Stimulated activated CD4-positive, alpha-beta T cell treated with anti-CD3 and anti-CD28 coated beads, Interleukin-1b, Interleukin-23, amount 100 ng/mL, for 24 hours (primary cell): ENCODE measurements around the gene ATXN1.

Experiments
- DNase-seq, 4 experiments: peaks; one replicate each; pipeline ENCODE4 v3.0.0-alpha.2; 2020; ENCODE audit warnings: low read depth in 4 of 4, low spot score in 1 of 4

Gene ATXN1

GRCh38 chr6:16683641-16684194, 77.5 kb downstream of the ATXN1 start:
- no peak for DNase-seq

DNA sequence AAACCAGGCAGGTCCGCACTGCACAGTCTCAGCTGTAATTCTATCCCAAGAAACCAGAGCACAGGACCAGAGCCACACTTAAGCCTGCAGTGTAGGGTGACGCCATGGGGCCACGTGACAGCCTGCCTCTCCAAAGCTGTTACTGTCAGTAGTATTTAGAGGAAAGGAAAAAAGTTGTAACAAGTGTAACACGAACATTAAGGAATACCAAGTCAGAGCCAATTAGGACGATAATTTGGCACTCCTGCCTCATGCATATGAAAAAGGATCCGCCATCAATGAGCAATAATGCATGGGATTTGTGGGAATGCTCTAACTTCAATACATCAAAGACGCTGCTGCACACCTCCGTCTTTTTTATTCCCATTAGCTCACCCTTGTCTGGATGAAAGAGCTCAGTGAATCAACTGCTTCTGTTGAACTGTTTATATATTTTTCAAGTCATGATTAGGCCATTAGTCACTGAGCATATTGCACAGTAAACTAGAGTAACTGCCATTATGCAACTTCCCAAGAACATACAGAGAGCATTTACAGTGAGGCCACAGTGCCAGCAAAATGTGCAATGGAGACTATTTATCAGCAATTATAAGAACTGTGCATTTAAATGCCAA, 79.9 kb downstream of the ATXN1 start:
- no peak for DNase-seq

DNA sequence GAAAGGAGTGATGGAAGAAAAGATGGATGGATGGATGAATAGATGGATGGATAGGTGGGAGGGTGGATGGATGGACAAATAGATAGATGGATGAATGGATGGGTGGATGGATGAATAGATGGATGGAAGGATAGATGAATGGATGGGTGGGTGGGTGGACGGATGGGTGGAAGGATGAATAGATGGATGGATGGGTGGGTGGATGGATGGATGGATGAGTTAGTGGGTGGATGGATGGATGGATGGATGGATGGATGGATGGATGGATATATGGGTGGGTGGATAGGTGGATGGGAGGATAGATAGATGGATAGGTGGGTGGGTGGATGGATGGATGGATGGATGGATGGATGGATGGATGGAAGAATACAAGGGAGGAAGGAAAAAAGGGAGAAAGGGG, 82.2 kb downstream of the ATXN1 start:
- no peak for DNase-seq

GRCh38 chr6:16677458-16677857, 83.8 kb downstream of the ATXN1 start:
- no peak for DNase-seq

- no peak for DNase-seq
These were observed 84.3 kb downstream of the ATXN1 start for GRCh38 chr6:16676978-16677377.

DNA sequence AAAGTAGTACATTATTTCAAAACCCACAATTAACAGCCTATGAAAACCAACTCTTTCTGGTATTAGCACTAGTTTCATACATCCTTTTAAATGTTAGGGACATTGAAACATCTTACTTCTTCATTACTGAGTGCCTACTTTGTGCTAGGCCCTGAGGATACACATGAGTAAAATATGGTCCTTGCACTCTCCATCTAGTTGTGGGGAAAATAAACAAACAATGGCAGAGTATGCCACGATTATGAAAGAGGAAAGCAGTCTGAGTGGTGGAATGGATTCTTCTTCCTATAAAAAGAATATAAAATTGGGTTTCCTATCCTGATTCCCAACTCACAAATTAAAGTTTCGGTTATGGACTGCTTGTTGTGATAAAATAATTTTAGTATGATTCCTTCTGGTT, 84.9 kb downstream of the ATXN1 start:
- DNase-seq = no peak

DNA sequence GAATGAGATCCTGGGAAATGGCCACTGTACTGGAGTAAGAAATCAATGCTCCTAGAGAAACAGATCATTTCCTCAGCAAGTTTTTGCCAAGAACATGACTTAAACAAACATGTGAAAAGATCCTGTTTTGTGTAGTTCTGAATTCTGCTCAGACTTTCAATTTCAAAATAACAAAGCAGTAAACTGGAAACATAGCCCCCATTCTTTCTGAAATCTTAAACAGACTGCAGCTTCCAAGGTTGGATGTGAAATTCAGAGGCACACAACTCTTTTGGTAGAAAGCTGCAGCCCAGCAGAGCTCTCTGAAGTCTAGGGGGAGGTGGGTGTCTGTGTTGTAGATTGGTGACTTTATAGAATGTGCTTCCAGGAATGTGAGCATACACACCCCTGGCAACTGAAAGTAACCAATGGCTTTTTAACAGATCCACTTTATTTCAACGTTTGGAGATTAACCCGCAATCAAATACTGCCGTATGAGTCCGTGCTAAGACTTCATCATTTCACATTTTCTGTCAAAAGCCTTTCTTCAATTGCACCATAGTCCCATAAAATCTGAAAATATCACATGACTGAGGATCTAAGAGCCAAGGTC, 86.4 kb downstream of the ATXN1 start:
- no peak for DNase-seq

DNA sequence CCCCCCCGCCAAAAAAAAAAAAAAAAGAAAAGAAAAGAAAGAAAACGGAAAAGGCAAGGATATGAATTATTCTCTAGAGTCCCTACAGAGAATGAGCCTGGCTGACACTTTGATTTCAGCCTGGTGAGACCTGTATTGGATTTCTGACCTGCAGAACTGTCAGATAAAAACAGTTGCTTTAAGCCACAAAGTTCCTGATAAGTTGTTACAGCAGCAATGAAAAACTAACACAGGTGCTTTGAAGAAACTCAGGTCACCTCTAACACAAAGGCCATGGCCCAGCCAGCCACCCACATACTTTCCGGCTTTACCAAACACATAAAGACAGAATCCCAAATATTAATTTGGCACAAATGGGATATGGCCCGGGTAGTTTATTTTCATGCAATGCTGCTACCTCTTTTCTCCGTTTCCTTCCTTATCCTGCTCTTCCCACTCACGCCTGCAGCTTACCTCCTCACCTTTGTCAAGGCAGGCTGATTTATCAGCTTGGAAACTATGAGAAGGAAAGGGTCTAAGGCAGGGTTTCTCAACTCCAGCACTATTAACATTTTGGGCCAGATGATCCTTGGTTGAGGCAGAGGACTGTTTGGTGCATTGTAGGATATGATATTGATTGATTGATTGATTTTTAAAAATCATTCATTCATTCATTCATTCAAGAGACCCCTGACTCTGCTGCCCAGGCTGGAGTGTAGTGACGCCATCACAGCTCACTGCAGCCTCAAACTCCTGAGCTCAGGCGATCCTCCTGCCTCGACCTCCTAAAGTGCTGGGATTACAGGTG, 88.1 kb downstream of the ATXN1 start:
- DNase-seq = no peak

- no peak for DNase-seq
These were observed 89.7 kb downstream of the ATXN1 start for GRCh38 chr6:16671302-16672289.

- no peak for DNase-seq
These were observed 90.6 kb downstream of the ATXN1 start for GRCh38 chr6:16670617-16671051.

GRCh38 chr6:16670183-16670582, 91.1 kb downstream of the ATXN1 start:
- DNase-seq = no peak

- peak; percentile 24 to 60 (median 46) for DNase-seq
These were observed 92.0 kb downstream of the ATXN1 start for GRCh38 chr6:16669227-16669626.

DNA sequence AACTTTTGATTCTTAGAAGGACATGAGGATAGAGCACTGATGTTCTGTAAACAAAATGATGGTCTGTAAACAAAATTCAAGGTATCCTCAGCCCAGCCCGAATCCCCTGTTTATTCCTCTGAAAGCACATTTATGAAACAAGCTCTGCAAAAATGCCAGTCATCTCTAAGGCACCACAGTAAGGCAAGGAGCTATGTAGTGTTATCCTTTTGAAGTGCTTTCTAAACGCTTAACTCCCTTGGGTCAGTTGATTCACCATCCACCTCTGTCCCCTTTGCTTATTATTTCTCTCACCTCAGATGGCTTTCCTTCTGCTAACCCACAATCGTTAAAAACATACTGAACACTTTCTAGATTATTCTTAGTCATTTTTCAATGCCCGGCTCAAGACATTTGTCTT, 93.8 kb downstream of the ATXN1 start:
- no peak for DNase-seq

- DNase-seq = no peak
These were observed 95.3 kb downstream of the ATXN1 start for GRCh38 chr6:16665992-16666391.

DNA sequence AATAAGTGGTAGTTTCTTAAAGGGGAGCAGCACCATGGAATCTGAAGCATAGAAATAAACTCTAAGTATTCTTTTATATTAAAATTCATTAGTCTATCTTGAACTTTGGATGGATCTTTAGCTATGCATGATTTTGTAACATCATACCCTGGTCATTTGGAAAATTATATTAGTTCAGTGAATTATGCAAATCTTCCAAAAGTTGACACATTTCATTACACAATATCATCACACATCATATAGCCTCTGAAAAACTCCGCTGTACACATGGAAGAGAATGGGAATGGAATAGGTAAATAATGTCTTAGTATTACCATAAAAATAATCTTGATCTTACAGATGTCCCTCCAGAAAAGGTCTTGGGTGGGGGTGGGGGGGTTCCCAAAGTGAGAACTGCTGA, 96.1 kb downstream of the ATXN1 start:
- DNase-seq = no peak

GRCh38 chr6:16663901-16664300, 97.4 kb downstream of the ATXN1 start:
- DNase-seq = no peak

GRCh38 chr6:16660157-16660497, 101.1 kb downstream of the ATXN1 start:
- DNase-seq = no peak

GRCh38 chr6:16659466-16660156, 101.6 kb downstream of the ATXN1 start:
- no peak for DNase-seq

DNA sequence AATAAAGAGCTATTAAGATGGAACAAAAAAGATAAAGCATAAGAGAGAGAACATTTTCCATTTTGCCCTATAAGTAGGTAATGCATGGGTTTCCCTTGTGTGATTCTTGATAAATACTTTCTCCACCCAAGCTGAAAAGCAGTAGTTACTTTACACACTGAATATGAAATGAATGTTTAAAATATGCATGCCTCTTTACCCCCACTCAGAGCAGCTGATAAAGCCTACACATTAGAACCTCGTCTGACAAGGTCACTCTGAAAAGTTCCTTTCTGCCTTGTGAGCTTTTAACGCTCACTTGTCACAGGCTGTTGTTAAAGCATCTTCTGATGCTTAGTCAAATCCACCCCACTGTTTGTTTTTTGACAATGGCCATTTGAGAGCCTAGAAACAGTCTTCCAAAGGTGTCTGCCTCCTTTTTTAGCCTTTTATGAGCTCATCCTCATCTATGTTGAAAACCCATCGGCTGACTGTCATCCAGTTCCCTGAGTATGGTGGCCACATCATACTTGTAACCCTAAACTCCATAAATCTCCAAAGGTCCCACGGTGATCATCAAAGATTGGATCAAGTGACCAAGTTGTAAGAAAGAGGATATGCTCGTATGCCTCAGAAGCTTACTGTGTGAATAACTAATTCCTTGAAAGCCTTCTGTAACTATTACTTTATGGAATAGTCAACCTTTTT, 102.8 kb downstream of the ATXN1 start:
- no peak for DNase-seq

DNA sequence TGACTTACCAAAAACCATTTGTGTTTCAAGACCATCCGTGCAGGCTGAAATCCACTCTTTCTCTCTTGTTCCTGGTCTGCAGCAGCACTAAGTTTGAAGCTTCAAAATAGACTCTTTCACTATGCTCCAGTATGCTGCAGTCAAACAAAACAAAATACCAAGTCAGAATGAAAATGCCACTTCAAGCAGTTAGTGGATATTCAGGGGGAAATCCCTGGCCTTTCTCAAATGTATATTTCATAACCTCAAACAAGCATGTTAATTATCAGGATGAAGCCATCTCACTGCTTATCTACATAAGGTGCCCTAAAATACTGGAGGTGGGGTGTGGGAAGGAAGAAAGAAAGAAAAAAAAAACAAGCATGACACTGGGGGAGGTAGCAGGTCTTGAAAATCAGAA, 103.5 kb downstream of the ATXN1 start:
- DNase-seq = no peak
